A673 (cell line): ENCODE results near the gene SLC5A6. TPM values are rescaled to one million over a fixed set of nuclear protein-coding genes. Genes with fewer than 3 reads are reported as not detected.
A peak's percentile ranks its signal among the peaks of the same experiment; 100 is the strongest.

Experiments
- BruUV-seq: library from RNA; stranded (reverse); fragments of 400-500 nt; replicated peaks from 2 replicates; lab custom pipeline; 2021; lab: Mats Ljungman, UMichigan
- CTCF ChIA-PET: fragments of 300-600 bp; sonication (Branson Sonifier 250); formaldehyde crosslinking; loops from one replicate; lab custom pipeline; 2022; ENCODE audit warnings: antibody characterized with exemption; lab: Charles Lee
- POLR2A ChIA-PET: fragments of 300-600 bp; sonication (Branson Sonifier 250); formaldehyde crosslinking; loops from one replicate; lab custom pipeline; 2022; ENCODE audit warnings: antibody characterized with exemption; ENCODE audit not compliant: low non-redundant PET; lab: Charles Lee
- DNase-seq: peaks from one replicate; pipeline ENCODE4 v3.0.0-alpha.2; 2015; ENCODE audit warnings: low spot score
- H3K27ac ChIP-seq: fragments of 200-600 bp; sonication (generic); 2 replicates; pipeline ENCODE4 v1.5.1; 2016; ENCODE audit warnings: mixed run types, low read depth, mild to moderate bottlenecking, mixed read lengths, antibody characterized with exemption, low read length; ENCODE audit not compliant: poor library complexity, severe bottlenecking
- H3K27me3 ChIP-seq: fragments of 200-600 bp; sonication (generic); replicated peaks from 2 replicates; pipeline ENCODE4 v1.6.1; 2017; ENCODE audit warnings: mixed run types, low read depth, mild to moderate bottlenecking, mixed read lengths, antibody characterized with exemption, low read length; ENCODE audit not compliant: insufficient read depth, poor library complexity
- H3K36me3 ChIP-seq: fragments of 200-600 bp; sonication (generic); 2 replicates; pipeline ENCODE4 v1.6.1; 2016; ENCODE audit warnings: mixed run types, mild to moderate bottlenecking, mixed read lengths, antibody characterized with exemption, low read length; ENCODE audit not compliant: insufficient read depth, poor library complexity, severe bottlenecking
- H3K4me1 ChIP-seq: fragments of 200-600 bp; sonication (generic); 2 replicates; pipeline ENCODE4 v1.6.1; 2017; ENCODE audit warnings: mixed run types, mild to moderate bottlenecking, mixed read lengths, antibody characterized with exemption, low read length; ENCODE audit not compliant: insufficient read depth, poor library complexity, severe bottlenecking
- H3K4me3 ChIP-seq: fragments of 200-600 bp; sonication (generic); 2 replicates; pipeline ENCODE4 v1.5.1; 2016; ENCODE audit warnings: low read depth, mixed run types, mild to moderate bottlenecking, mixed read lengths, low read length; ENCODE audit not compliant: poor library complexity, severe bottlenecking
- H3K9me3 ChIP-seq: fragments of 200-600 bp; sonication (generic); 2 replicates; pipeline ENCODE4 v1.6.1; 2016; ENCODE audit warnings: mixed run types, low read depth, mild to moderate bottlenecking, mixed read lengths, antibody characterized with exemption, low read length; ENCODE audit not compliant: poor library complexity, severe bottlenecking
- CTCF ChIP-seq: fragments of 300-800, 200-600 bp; sonication (generic); conservative IDR thresholded peaks from 2 replicates; pipeline ENCODE4 v1.5.1; 2017; ENCODE audit warnings: low read depth, mild to moderate bottlenecking, antibody characterized with exemption, low read length, moderate library complexity, mixed read lengths
- EZH2 ChIP-seq: fragments of 200-600 bp; sonication (generic); IDR thresholded peaks from 2 replicates; pipeline ENCODE4 v1.6.1; 2017; ENCODE audit warnings: borderline replicate concordance, low read depth, mild to moderate bottlenecking, mixed read lengths, antibody characterized with exemption, low read length; ENCODE audit not compliant: poor library complexity, severe bottlenecking
- intact Hi-C: fragments of 100-400 bp; cut with micrococcal nuclease; formaldehyde crosslinking; loops from one replicate; pipeline ENCODE4 v1.10.0; 2022; ENCODE audit not compliant: unreplicated experiment
- total RNA-seq: library from RNA; stranded (reverse); gene quantifications from 2 replicates; pipeline ENCODE4 v1.2.3, GENCODE V29; 2021

Gene SLC5A6
- total RNA-seq, 1 experiment from 2014 or later: 515 TPM

GRCh38 chr2:27191070-27191829 is 20.8 kb downstream of the SLC5A6 start:
- DNase-seq: peak; percentile 88
- H3K36me3 ChIP-seq: no peaks in the 10 kb centered on the region
- no TSS peak for BruUV-seq
- intact Hi-C loops: loop anchor here (1.0 to 5.0 kb wide), 2 partner anchors 93 to 229 kb away; no protein-coding TSS in a partner anchor
- ChIA-PET POLR2A (interaction anchor here (0.6 kb wide), 2 partner anchors 97 to 623 kb away, joined by 3 read pairs; no protein-coding TSS in a partner anchor), CTCF (interaction anchor here (0.5 to 1.9 kb wide), 17 partner anchors 15 to 232 kb away, joined by 3 to 15 read pairs (median 4); no protein-coding TSS in a partner anchor)
- H3K27ac ChIP-seq: peak overlapping the region; percentile 14
- H3K27me3 ChIP-seq: no peaks in the 10 kb centered on the region
- peaks cover 22% of the 10 kb centered on the region for H3K4me1 ChIP-seq
- H3K4me3 ChIP-seq: no peak overlapping the region
- TF ChIP-seq CTCF: peak; percentile 87
- no peak for TF ChIP-seq EZH2
- no peaks in the 10 kb centered on the region for H3K9me3 ChIP-seq

- no TSS peak for BruUV-seq
- Histone ChIP-seq H3K9me3 (no peaks in the 10 kb centered on the region), H3K36me3 (no peaks in the 10 kb centered on the region), H3K4me3 (no peak overlapping the region), H3K27me3 (no peaks in the 10 kb centered on the region), H3K4me1 (peaks cover 28% of the 10 kb centered on the region), H3K27ac (no peak overlapping the region)
- CTCF ChIA-PET: no interaction called here
- no peak for DNase-seq
- intact Hi-C loops: loop anchor here (5.0 kb wide), 1 partner anchor 228 kb away; no protein-coding TSS in a partner anchor
- POLR2A ChIA-PET: no interaction called here
- TF ChIP-seq CTCF (no peak), EZH2 (no peak)
Measured at GRCh38 chr2:27189989-27190388, 22.1 kb downstream of the SLC5A6 start.

- TF ChIP-seq EZH2 (no peak), CTCF (no peak)
- ChIA-PET POLR2A (no interaction called here), CTCF (interaction anchor here (0.6 to 0.8 kb wide), 3 partner anchors 17 to 1681 kb away, joined by 3 to 4 read pairs (median 3); no protein-coding TSS in a partner anchor)
- Histone ChIP-seq H3K27me3 (no peaks in the 10 kb centered on the region), H3K4me3 (no peak overlapping the region), H3K27ac (no peak overlapping the region), H3K9me3 (no peaks in the 10 kb centered on the region), H3K36me3 (no peaks in the 10 kb centered on the region), H3K4me1 (peaks cover 19% of the 10 kb centered on the region)
- DNase-seq: no peak
- no TSS peak for BruUV-seq
- intact Hi-C loops: no loop called here
Measured at GRCh38 chr2:27186613-27187345, 25.3 kb downstream of the SLC5A6 start.
